SKM-1 treated with dmso at 0.1 percent for 144 hours (cell line): ENCODE measurements around the gene SFXN5.

ENCODE experiments used
- DNase-seq: peaks from one replicate; lab custom pipeline; 2025; ENCODE audit not compliant: unreplicated experiment; lab: John Stamatoyannopoulos, UW

Gene SFXN5

GRCh38 chr2:72943540-72944395, 127.7 kb downstream of the SFXN5 start:
- no peak for DNase-seq

GRCh38 chr2:72942881-72943418, 128.6 kb downstream of the SFXN5 start:
- no peak for DNase-seq

- DNase-seq: no peak
Observed at GRCh38 chr2:72942293-72942692, 129.2 kb downstream of the SFXN5 start.

GRCh38 chr2:72940786-72941185, 130.7 kb downstream of the SFXN5 start:
- no peak for DNase-seq

GRCh38 chr2:72940361-72940760, 131.2 kb downstream of the SFXN5 start:
- DNase-seq: no peak

- DNase-seq: no peak
Observed at GRCh38 chr2:72938455-72938854, 133.1 kb downstream of the SFXN5 start.

- DNase-seq: no peak
Observed at GRCh38 chr2:72937356-72937669, 134.2 kb downstream of the SFXN5 start.

DNA sequence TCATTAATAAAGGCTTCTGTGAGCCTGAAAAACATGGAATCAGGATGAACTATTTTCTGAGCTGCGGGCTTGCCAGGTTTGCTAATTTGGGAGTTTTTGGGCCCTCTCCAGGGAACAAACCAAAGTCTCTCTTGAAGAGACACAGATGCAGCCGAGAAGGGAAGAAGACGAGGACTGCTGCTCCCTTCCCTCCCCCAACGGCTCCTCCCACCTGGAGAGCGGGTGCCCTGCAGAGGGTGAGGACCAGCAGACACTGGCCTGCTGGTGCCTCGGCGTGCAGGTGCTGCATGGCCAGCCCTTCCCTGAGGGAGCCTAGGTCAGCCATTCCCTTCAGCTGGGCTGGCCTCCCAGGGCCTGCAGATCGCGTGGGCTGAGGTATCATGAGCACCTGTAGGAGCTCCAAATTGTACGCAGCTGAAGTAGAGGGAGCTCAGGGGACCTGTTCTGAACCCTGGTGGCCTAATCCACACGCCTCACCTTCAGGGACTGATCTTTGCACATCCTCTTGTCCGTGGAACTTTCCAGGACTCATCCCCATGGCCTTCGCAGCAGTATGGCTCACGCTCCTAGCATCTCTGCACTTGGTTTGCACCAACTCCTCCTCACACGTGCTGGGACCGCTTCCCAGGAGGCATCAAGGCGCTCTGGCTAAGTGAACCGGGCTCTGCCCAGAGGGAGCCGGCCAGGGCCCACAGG, 134.7 kb downstream of the SFXN5 start:
- DNase-seq: no peak

- DNase-seq: no peak
Observed at GRCh38 chr2:72935611-72935957, 135.9 kb downstream of the SFXN5 start.

- no peak for DNase-seq
Observed at GRCh38 chr2:72934683-72935610, 136.6 kb downstream of the SFXN5 start.

- DNase-seq: no peak
Observed at GRCh38 chr2:72933646-72934151, 137.8 kb downstream of the SFXN5 start.

- no peak for DNase-seq
Observed at GRCh38 chr2:72933207-72933606, 138.3 kb downstream of the SFXN5 start.

DNA sequence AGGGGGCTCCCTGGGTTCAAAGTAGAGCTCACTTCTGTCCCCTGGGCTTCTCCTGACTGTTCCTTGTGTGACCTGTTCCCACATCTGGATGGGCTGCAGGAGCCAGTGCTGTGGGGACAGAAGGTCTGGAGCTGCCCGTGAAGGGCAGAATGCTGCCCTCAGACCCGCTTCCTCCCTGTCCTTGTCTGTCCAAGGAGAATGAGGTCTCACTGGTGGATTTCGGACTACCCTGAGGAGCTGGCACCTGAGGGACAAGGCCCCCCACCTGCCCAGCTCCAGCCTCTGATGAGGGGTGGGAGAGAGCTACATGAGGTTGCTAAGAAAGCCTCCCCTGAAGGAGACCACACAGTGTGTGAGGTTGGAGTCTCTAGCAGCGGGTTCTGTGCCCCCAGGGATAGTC, 138.7 kb downstream of the SFXN5 start:
- no peak for DNase-seq

- DNase-seq: no peak
Observed at GRCh38 chr2:72932045-72932740, 139.3 kb downstream of the SFXN5 start.

DNA sequence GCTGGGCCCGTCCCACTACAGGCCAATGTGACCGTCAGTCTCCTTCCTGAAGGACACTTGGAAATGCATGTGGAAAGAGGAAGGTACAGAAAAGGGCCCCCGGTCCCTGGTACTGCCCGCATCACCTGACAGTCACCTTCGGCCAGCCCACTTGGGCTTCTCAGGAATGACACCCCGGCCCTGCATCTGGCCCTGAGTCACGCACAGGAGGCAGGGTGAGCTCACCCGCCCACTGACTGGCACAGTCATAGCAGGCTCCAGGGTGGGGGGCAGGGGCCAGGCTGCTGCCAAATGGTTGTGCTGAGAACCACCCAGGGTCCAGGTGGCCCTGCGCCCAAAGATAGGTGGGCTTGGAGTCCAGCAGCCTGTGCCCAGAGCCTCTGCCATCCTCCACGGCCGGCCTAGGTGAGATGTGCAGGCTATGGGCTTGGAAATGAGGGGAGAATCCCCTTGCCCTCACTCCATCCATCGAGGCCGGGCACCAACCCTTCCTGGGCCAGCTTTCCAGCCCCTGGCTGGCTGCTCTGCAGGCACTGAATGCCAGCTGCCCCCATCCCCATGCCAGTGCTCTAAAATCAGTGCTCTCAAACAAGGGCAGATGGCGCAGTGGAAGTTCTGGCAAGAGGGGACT, 140.1 kb downstream of the SFXN5 start:
- no peak for DNase-seq

DNA sequence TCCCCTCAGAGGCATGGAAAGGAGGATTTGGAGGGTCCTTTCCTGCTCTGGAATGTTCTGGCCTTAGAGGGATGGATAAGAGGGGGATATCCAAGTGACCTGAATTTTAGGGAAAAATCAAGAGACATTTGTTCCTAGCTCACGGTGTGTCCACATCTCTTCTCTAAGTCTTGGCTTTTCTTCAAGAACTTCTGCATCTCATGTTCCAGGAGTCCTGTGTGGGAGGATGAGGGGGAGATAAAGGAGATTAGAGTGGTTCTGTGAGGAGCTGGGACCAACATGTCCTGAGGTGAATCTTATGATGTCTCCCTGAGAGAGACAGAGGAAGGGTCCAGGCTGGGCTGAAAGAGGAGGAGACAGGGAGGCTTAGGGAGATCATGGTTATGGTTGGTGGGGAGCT, 142.5 kb downstream of the SFXN5 start:
- no peak for DNase-seq

DNA sequence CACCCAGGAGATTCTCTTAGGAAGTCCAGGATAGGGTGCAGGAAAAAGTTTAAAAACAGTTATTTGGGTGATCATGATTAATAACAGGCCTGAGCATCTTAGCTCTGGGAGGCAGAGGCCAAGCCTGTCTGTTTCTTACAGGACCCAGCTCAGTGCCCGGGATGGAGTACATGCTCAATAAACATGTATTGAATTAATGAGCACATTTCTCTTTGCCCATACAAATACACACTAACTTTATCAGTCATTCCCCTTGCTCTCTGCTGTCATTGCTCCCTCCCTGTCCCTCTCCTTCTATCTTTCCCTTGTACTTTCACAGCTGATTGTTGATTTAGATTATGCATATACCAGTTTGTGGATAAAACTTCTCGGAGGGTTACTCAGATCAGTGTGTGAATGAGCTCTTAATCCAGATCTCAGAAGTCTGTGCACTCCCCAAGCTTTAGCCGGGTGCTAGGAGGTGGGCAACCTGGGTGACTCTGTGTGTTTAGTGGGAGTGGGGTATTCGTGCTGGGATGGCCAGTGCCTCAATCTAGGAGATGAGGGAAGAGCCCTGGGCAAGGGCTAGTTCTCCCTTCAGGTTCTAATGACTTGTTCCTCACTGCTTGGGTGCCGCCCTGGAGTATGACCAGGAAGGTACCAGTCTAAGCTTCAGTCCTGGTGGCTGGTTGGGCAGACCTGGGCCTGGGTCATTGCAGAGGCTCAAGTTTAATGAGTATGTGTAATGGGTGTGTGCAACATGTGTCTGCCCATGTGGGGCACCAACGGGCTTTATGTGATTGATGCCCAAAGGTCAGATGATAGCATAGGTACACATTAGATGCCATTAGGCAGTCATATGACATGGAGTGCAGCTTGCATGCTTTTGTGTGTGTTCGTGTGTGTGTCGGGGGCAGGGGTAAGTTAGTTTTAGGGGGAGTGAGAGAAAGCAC, 143.6 kb downstream of the SFXN5 start:
- DNase-seq: no peak

- DNase-seq: no peak
Observed at GRCh38 chr2:72926811-72927465, 144.6 kb downstream of the SFXN5 start.

- DNase-seq: no peak
Observed at GRCh38 chr2:72926368-72926767, 145.1 kb downstream of the SFXN5 start.
